ENCODE measurements around the gene FSTL4.

DNA sequence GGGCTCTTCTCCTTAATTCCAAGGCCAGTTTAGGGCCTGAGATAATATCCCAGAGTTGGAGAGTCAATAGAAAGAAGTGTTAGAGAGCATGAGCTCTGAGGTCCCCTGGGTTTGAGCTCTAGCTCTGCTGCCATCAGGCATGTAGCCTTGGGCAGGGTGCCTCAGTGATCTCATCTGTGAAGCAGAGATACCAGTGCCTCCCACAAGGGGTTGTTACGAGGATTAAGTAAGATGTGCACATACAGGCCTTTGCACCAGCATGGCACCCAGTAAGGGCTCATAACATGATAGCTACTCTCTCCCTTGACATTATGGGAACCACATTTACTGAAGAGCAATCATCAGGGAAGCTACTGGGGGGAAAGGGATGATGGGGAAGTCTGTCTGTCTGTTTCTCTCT, 294.8 kb downstream of the FSTL4 start:
- TF ChIP-seq CTCF (IDR thresholded peaks at IDR 0.05) (no peak), POLR2A (IDR thresholded peaks at IDR 0.05) (no peak)

Measured in Peyer's patch (tissue), 4 donors.